Measurements from ENCODE around the gene CCNA2.

CCNA2 gene

DNA sequence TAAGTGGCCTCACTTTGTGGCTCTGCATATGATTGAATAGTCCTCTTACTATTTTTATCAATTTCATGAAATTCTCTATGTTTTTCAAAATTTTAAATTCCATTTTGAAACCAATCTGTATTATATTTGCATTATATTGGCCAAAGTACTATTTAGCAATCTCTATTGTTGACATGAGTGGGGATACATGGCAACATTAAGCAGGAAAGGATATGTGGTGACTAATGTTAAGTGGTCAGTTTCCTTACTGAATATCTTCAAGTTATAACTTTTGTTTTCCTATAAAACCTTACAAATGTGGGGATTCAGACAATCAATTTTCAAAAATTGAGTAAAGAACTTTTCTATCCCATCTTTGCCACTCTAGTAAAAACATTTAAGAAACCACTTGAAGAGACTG, 36.4 kb upstream of the CCNA2 start:
- Histone ChIP-seq H3K9ac (ENCODE audit: low read length) (no peak overlapping the region), H3K4ac (ENCODE audit: low read depth, low read length) (no peak overlapping the region), H3K79me1 (ENCODE audit: low read length) (no peaks in the 10 kb centered on the region), H3K27me3 (ENCODE audit: insufficient read depth, low read length) (no peaks in the 10 kb centered on the region), H2AK5ac (ENCODE audit: low read length) (no peak overlapping the region), H2AFZ (ENCODE audit: insufficient read depth, low read length, poor library complexity) (no peak overlapping the region), H2BK120ac (ENCODE audit: insufficient read depth, low read length, poor library complexity) (no peak overlapping the region), H4K91ac (ENCODE audit: low read depth, low read length) (no peak overlapping the region), H4K8ac (ENCODE audit: low read depth, low read length) (no peak overlapping the region), H3K14ac (ENCODE audit: low read length) (no peak overlapping the region), H4K12ac (ENCODE audit: low read depth, low read length) (no peak overlapping the region), H2BK12ac (ENCODE audit: low read length) (no peak overlapping the region), H3K79me2 (ENCODE audit: control insufficient read depth, insufficient read depth, low read length, poor library complexity) (no peaks in the 10 kb centered on the region), H3K36me3 (ENCODE audit: control insufficient read depth in 1 of 2, insufficient read depth in 2 of 2, low read length in 2 of 2) (peaks cover under 1 to 3% of the 10 kb centered on the region in 2 experiments), H3K18ac (ENCODE audit: low read length) (no peak overlapping the region), H3K4me2 (ENCODE audit: low read length) (no peak overlapping the region), H3K4me1 (ENCODE audit: control insufficient read depth in 1 of 2, insufficient read depth in 2 of 2, low read length in 2 of 2) (no peaks in the 10 kb centered on the region), H3K23ac (ENCODE audit: low read length) (no peak overlapping the region), H2BK5ac (ENCODE audit: low read depth, low read length, poor library complexity) (no peak overlapping the region), H3K27ac (ENCODE audit: low read depth, low read length) (no peak overlapping the region), H3K4me3 (ENCODE audit: low read depth, low read length) (no peak overlapping the region), H3K9me3 (ENCODE audit: insufficient read depth, low read depth, low read length) (no peaks in the 10 kb centered on the region)
- no peak for DNase-seq

DNA sequence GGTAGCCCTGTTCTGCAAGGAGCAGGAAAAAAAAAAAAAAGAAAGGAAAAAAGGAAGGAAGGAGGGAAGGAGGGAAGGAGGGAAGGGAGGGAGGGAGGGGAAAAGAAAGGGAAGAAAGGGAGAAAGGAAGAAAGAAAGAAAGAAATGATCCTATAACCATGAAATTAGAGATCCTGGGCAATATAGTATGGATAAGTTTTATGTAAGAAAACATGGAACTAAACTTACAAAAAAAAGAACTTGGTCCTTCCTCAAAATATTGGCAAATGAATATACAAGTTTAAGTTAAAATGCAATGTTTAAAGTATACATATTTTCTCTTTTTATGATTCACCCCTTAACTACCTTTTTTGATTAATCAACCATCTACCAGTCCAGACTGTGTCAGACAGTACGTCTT, 27.7 kb upstream of the CCNA2 start:
- no peak overlapping the region for H3K9ac ChIP-seq (ENCODE audit: low read length)
- no peak overlapping the region for H3K4me2 ChIP-seq (ENCODE audit: low read length)
- no peak overlapping the region for H2BK120ac ChIP-seq (ENCODE audit: insufficient read depth, low read length, poor library complexity)
- no peak overlapping the region for H2AK5ac ChIP-seq (ENCODE audit: low read length)
- no peak overlapping the region for H4K8ac ChIP-seq (ENCODE audit: low read depth, low read length)
- no peak overlapping the region for H2BK12ac ChIP-seq (ENCODE audit: low read length)
- no peak overlapping the region for H4K12ac ChIP-seq (ENCODE audit: low read depth, low read length)
- no peak overlapping the region for H3K4ac ChIP-seq (ENCODE audit: low read depth, low read length)
- no peak overlapping the region for H3K27ac ChIP-seq (ENCODE audit: low read depth, low read length)
- H2AFZ ChIP-seq (ENCODE audit: insufficient read depth, low read length, poor library complexity), result no peak overlapping the region
- DNase-seq, result no peak
- H4K91ac ChIP-seq (ENCODE audit: low read depth, low read length), result no peak overlapping the region
- H3K18ac ChIP-seq (ENCODE audit: low read length), result no peak overlapping the region
- H3K23ac ChIP-seq (ENCODE audit: low read length), result no peak overlapping the region
- H3K4me1 ChIP-seq (ENCODE audit: control insufficient read depth in 1 of 2, insufficient read depth in 2 of 2, low read length in 2 of 2), result no peaks in the 10 kb centered on the region
- WGBS (ENCODE audit: extremely low coverage, insufficient coverage, insufficient read length), result no CpG with 5 or more reads among the region's 1 CpG
- H3K79me2 ChIP-seq (ENCODE audit: control insufficient read depth, insufficient read depth, low read length, poor library complexity), result no peaks in the 10 kb centered on the region
- no peaks in the 10 kb centered on the region for H3K27me3 ChIP-seq (ENCODE audit: insufficient read depth, low read length)
- H3K79me1 ChIP-seq (ENCODE audit: low read length), result no peaks in the 10 kb centered on the region
- H3K4me3 ChIP-seq (ENCODE audit: low read depth, low read length), result no peak overlapping the region
- no peak overlapping the region for H3K14ac ChIP-seq (ENCODE audit: low read length)
- no peak overlapping the region for H2BK5ac ChIP-seq (ENCODE audit: low read depth, low read length, poor library complexity)
- H3K36me3 ChIP-seq (ENCODE audit: control insufficient read depth in 1 of 2, insufficient read depth in 2 of 2, low read length in 2 of 2), result peaks cover 3 to 5% of the 10 kb centered on the region in 2 experiments
- no peaks in the 10 kb centered on the region for H3K9me3 ChIP-seq (ENCODE audit: insufficient read depth, low read depth, low read length)

DNA sequence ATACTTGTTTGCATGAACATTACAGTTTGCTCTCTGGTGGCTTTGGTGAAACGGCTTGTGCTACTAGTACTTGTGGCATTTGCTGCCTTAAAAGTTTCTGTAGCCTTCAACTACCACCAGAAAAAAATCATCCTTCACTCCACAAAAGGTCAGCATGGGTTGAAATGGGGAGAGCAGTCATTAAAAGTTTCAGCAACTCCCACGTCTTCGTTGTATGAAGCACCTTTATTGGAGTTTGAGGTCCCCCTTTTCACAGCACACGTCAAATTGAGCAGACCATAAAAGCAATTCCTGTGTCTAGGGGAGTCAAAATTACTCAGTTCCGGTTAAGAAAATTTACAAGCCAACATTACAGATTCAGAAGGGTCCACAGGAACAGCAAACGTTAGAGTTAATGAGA, 23.0 kb upstream of the CCNA2 start:
- Histone ChIP-seq H3K27me3 (ENCODE audit: insufficient read depth, low read length) (no peaks in the 10 kb centered on the region), H2BK12ac (ENCODE audit: low read length) (no peak overlapping the region), H3K79me2 (ENCODE audit: control insufficient read depth, insufficient read depth, low read length, poor library complexity) (no peaks in the 10 kb centered on the region), H3K27ac (ENCODE audit: low read depth, low read length) (no peak overlapping the region), H3K4me2 (ENCODE audit: low read length) (no peak overlapping the region), H2BK5ac (ENCODE audit: low read depth, low read length, poor library complexity) (no peak overlapping the region), H3K23ac (ENCODE audit: low read length) (no peak overlapping the region), H4K91ac (ENCODE audit: low read depth, low read length) (no peak overlapping the region), H2BK120ac (ENCODE audit: insufficient read depth, low read length, poor library complexity) (no peak overlapping the region), H3K14ac (ENCODE audit: low read length) (no peak overlapping the region), H3K9ac (ENCODE audit: low read length) (no peak overlapping the region), H3K79me1 (ENCODE audit: low read length) (no peaks in the 10 kb centered on the region), H3K4ac (ENCODE audit: low read depth, low read length) (no peak overlapping the region), H3K18ac (ENCODE audit: low read length) (no peak overlapping the region), H3K9me3 (ENCODE audit: insufficient read depth, low read depth, low read length) (no peaks in the 10 kb centered on the region), H3K4me3 (ENCODE audit: low read depth, low read length) (no peak overlapping the region), H2AK5ac (ENCODE audit: low read length) (no peak overlapping the region), H2AFZ (ENCODE audit: insufficient read depth, low read length, poor library complexity) (no peak overlapping the region), H4K8ac (ENCODE audit: low read depth, low read length) (no peak overlapping the region), H3K36me3 (ENCODE audit: control insufficient read depth in 1 of 2, insufficient read depth in 2 of 2, low read length in 2 of 2) (peaks cover 2 to 5% of the 10 kb centered on the region in 2 experiments), H3K4me1 (ENCODE audit: control insufficient read depth in 1 of 2, insufficient read depth in 2 of 2, low read length in 2 of 2) (no peaks in the 10 kb centered on the region), H4K12ac (ENCODE audit: low read depth, low read length) (no peak overlapping the region)
- WGBS (ENCODE audit: extremely low coverage, insufficient coverage, insufficient read length), result no CpG with 5 or more reads among the region's 6 CpGs
- DNase-seq, result no peak

- peaks cover 2 to 3% of the 10 kb centered on the region in 2 experiments for H3K36me3 ChIP-seq (ENCODE audit: control insufficient read depth in 1 of 2, insufficient read depth in 2 of 2, low read length in 2 of 2)
- no peaks in the 10 kb centered on the region for H3K9me3 ChIP-seq (ENCODE audit: insufficient read depth, low read depth, low read length)
- no peak overlapping the region for H3K4me2 ChIP-seq (ENCODE audit: low read length)
- no peak overlapping the region for H3K14ac ChIP-seq (ENCODE audit: low read length)
- WGBS (ENCODE audit: extremely low coverage, insufficient coverage, insufficient read length), result no CpG with 5 or more reads among the region's 4 CpGs
- H3K27me3 ChIP-seq (ENCODE audit: insufficient read depth, low read length), result no peaks in the 10 kb centered on the region
- no peak for DNase-seq
- H4K12ac ChIP-seq (ENCODE audit: low read depth, low read length), result no peak overlapping the region
- H3K23ac ChIP-seq (ENCODE audit: low read length), result no peak overlapping the region
- H2BK120ac ChIP-seq (ENCODE audit: insufficient read depth, low read length, poor library complexity), result no peak overlapping the region
- H3K9ac ChIP-seq (ENCODE audit: low read length), result no peak overlapping the region
- H2AFZ ChIP-seq (ENCODE audit: insufficient read depth, low read length, poor library complexity), result no peak overlapping the region
- no peaks in the 10 kb centered on the region for H3K79me1 ChIP-seq (ENCODE audit: low read length)
- no peaks in the 10 kb centered on the region for H3K79me2 ChIP-seq (ENCODE audit: control insufficient read depth, insufficient read depth, low read length, poor library complexity)
- H3K4ac ChIP-seq (ENCODE audit: low read depth, low read length), result no peak overlapping the region
- no peak overlapping the region for H3K18ac ChIP-seq (ENCODE audit: low read length)
- H2BK5ac ChIP-seq (ENCODE audit: low read depth, low read length, poor library complexity), result no peak overlapping the region
- H3K4me1 ChIP-seq (ENCODE audit: control insufficient read depth in 1 of 2, insufficient read depth in 2 of 2, low read length in 2 of 2), result no peaks in the 10 kb centered on the region
- H4K8ac ChIP-seq (ENCODE audit: low read depth, low read length), result no peak overlapping the region
- no peak overlapping the region for H4K91ac ChIP-seq (ENCODE audit: low read depth, low read length)
- no peak overlapping the region for H2AK5ac ChIP-seq (ENCODE audit: low read length)
- H3K4me3 ChIP-seq (ENCODE audit: low read depth, low read length), result no peak overlapping the region
- no peak overlapping the region for H3K27ac ChIP-seq (ENCODE audit: low read depth, low read length)
- H2BK12ac ChIP-seq (ENCODE audit: low read length), result no peak overlapping the region
Measured at GRCh38 chr4:121842862-121843261, 19.2 kb upstream of the CCNA2 start.

- no peaks in the 10 kb centered on the region for H3K36me3 ChIP-seq (ENCODE audit: control insufficient read depth in 1 of 2, insufficient read depth in 2 of 2, low read length in 2 of 2)
- H2AFZ ChIP-seq (ENCODE audit: insufficient read depth, low read length, poor library complexity), result no peak overlapping the region
- H3K23ac ChIP-seq (ENCODE audit: low read length), result no peak overlapping the region
- H2AK5ac ChIP-seq (ENCODE audit: low read length), result no peak overlapping the region
- H3K4me2 ChIP-seq (ENCODE audit: low read length), result no peak overlapping the region
- H4K8ac ChIP-seq (ENCODE audit: low read depth, low read length), result no peak overlapping the region
- H3K4ac ChIP-seq (ENCODE audit: low read depth, low read length), result no peak overlapping the region
- H3K79me1 ChIP-seq (ENCODE audit: low read length), result no peaks in the 10 kb centered on the region
- no peak overlapping the region for H4K12ac ChIP-seq (ENCODE audit: low read depth, low read length)
- H4K91ac ChIP-seq (ENCODE audit: low read depth, low read length), result no peak overlapping the region
- no peak overlapping the region for H3K27ac ChIP-seq (ENCODE audit: low read depth, low read length)
- DNase-seq, result no peak
- H3K14ac ChIP-seq (ENCODE audit: low read length), result no peak overlapping the region
- no peaks in the 10 kb centered on the region for H3K79me2 ChIP-seq (ENCODE audit: control insufficient read depth, insufficient read depth, low read length, poor library complexity)
- H2BK12ac ChIP-seq (ENCODE audit: low read length), result no peak overlapping the region
- no peak overlapping the region for H3K18ac ChIP-seq (ENCODE audit: low read length)
- no peak overlapping the region for H2BK120ac ChIP-seq (ENCODE audit: insufficient read depth, low read length, poor library complexity)
- no peaks in the 10 kb centered on the region for H3K27me3 ChIP-seq (ENCODE audit: insufficient read depth, low read length)
- H2BK5ac ChIP-seq (ENCODE audit: low read depth, low read length, poor library complexity), result no peak overlapping the region
- H3K9ac ChIP-seq (ENCODE audit: low read length), result no peak overlapping the region
- H3K4me1 ChIP-seq (ENCODE audit: control insufficient read depth in 1 of 2, insufficient read depth in 2 of 2, low read length in 2 of 2), result no peaks in the 10 kb centered on the region
- H3K4me3 ChIP-seq (ENCODE audit: low read depth, low read length), result no peak overlapping the region
- H3K9me3 ChIP-seq (ENCODE audit: insufficient read depth, low read depth, low read length), result no peaks in the 10 kb centered on the region
Measured at GRCh38 chr4:121838136-121838535, 14.5 kb upstream of the CCNA2 start.

All from trophoblast cell (in vitro differentiated cells and primary cell).